SK-N-SH treated with all-trans-retinoic acid at 6 μM for 48 hours (cell line): ENCODE results near the gene HSPB7.

Experiments
- ATAC-seq: fragments of 200-7000 bp; cut with Tn5 transposase; 3 replicates; pipeline ENCODE4 v1.9.1; 2020; ENCODE audit warnings: mild to moderate bottlenecking, moderate library complexity
- ARNTL ChIP-seq: fragments of 450-650 bp; formaldehyde crosslinking; IDR thresholded peaks from 2 replicates; pipeline ENCODE4 v1.5.0; 2020; ENCODE audit warnings: low read depth, mild to moderate bottlenecking, moderate library complexity, borderline replicate concordance
- BACH2 ChIP-seq: fragments of 250-450 bp; sonication (Bioruptor Pico); IDR thresholded peaks from 2 replicates; pipeline ENCODE4 v1.9.0; 2021; ENCODE audit warnings: mild to moderate bottlenecking, borderline replicate concordance
- CREB5 ChIP-seq: fragments of 250-450 bp; sonication (Bioruptor Pico); IDR thresholded peaks from 2 replicates; pipeline ENCODE4 v1.5.1; 2020; ENCODE audit warnings: low read depth, mild to moderate bottlenecking, moderate library complexity
- CSDC2 ChIP-seq: fragments of 250-450 bp; sonication (Bioruptor Pico); IDR thresholded peaks from 2 replicates; pipeline ENCODE4 v1.5.0; 2020; ENCODE audit warnings: mild to moderate bottlenecking, moderate library complexity
- ESRRG ChIP-seq: fragments of 250-450 bp; sonication (Bioruptor Pico); IDR thresholded peaks from 2 replicates; pipeline ENCODE4 v1.6.1; 2021; ENCODE audit warnings: mild to moderate bottlenecking
- GLIS3 ChIP-seq: fragments of 250-450 bp; sonication (Bioruptor Pico); IDR thresholded peaks from 2 replicates; pipeline ENCODE4 v1.5.0; 2020; ENCODE audit warnings: mild to moderate bottlenecking, moderate library complexity
- ISL1 ChIP-seq: fragments of 250-450 bp; sonication (Bioruptor Pico); IDR thresholded peaks from 2 replicates; pipeline ENCODE4 v2.1.2; 2022; ENCODE audit warnings: mild to moderate bottlenecking, moderate library complexity
- OSR1 ChIP-seq: fragments of 250-450 bp; sonication (Bioruptor Pico); IDR thresholded peaks from 2 replicates; pipeline ENCODE4 v1.8.0; 2022; ENCODE audit warnings: moderate library complexity, mild to moderate bottlenecking, inconsistent platforms
- PATZ1 ChIP-seq: fragments of 250-450 bp; sonication (Bioruptor Pico); IDR thresholded peaks from 2 replicates; pipeline ENCODE4 v1.8.0; 2020; ENCODE audit warnings: mild to moderate bottlenecking, moderate library complexity, borderline replicate concordance
- POU6F1 ChIP-seq: fragments of 250-450 bp; sonication (Bioruptor Pico); IDR thresholded peaks from 2 replicates; pipeline ENCODE4 v1.8.0; 2021; ENCODE audit warnings: low read depth, mild to moderate bottlenecking, moderate library complexity, borderline replicate concordance
- PPARA ChIP-seq: fragments of 250-450 bp; sonication (Bioruptor Pico); IDR thresholded peaks from 2 replicates; pipeline ENCODE4 v1.5.0; 2020; ENCODE audit warnings: mild to moderate bottlenecking, borderline replicate concordance
- RARB ChIP-seq: fragments of 250-450 bp; sonication (Bioruptor Pico); IDR thresholded peaks from 2 replicates; pipeline ENCODE4 v1.8.0; 2021; ENCODE audit warnings: mild to moderate bottlenecking, moderate library complexity
- SNAI2 ChIP-seq: fragments of 250-450 bp; sonication (Bioruptor Pico); IDR thresholded peaks from 2 replicates; pipeline ENCODE4 v1.5.0; 2020; ENCODE audit warnings: mild to moderate bottlenecking, moderate library complexity
- TCF4 ChIP-seq: fragments of 250-450 bp; sonication (Bioruptor Pico); IDR thresholded peaks from 2 replicates; pipeline ENCODE4 v1.8.0; 2021; ENCODE audit warnings: mild to moderate bottlenecking, moderate library complexity, borderline replicate concordance
- TOX ChIP-seq: fragments of 250-450 bp; sonication (Bioruptor Pico); IDR thresholded peaks from 2 replicates; pipeline ENCODE4 v1.8.0; 2021; ENCODE audit warnings: mild to moderate bottlenecking, moderate library complexity, borderline replicate concordance
- ZC3H10 ChIP-seq: fragments of 250-450 bp; sonication (Bioruptor Pico); IDR thresholded peaks from 2 replicates; pipeline ENCODE4 v1.5.1; 2021; ENCODE audit warnings: mild to moderate bottlenecking, moderate library complexity
- ZFP3 ChIP-seq: fragments of 250-450 bp; sonication (Bioruptor Pico); IDR thresholded peaks from 2 replicates; pipeline ENCODE4 v1.5.0; 2020; ENCODE audit warnings: mild to moderate bottlenecking, moderate library complexity
- ZFP30 ChIP-seq: fragments of 450-650 bp; formaldehyde crosslinking; IDR thresholded peaks from 2 replicates; pipeline ENCODE4 v1.5.0; 2022; ENCODE audit warnings: mild to moderate bottlenecking, moderate library complexity
- ZNF565 ChIP-seq: fragments of 450-650 bp; formaldehyde crosslinking; conservative IDR thresholded peaks from 2 replicates; pipeline ENCODE4 v1.5.0; 2020; ENCODE audit warnings: low read depth, mild to moderate bottlenecking, moderate library complexity
- ZNF70 ChIP-seq: fragments of 450-650 bp; formaldehyde crosslinking; IDR thresholded peaks from 2 replicates; pipeline ENCODE4 v1.5.0; 2020; ENCODE audit warnings: mild to moderate bottlenecking, moderate library complexity
- ZNF8 ChIP-seq: fragments of 450-650 bp; formaldehyde crosslinking; IDR thresholded peaks from 2 replicates; pipeline ENCODE4 v1.5.0; 2020; ENCODE audit warnings: mild to moderate bottlenecking, moderate library complexity
- TF ChIP-seq, protein P1 (sequence below): fragments of 250-450 bp; sonication (Bioruptor Pico); IDR thresholded peaks from 2 replicates; pipeline ENCODE4 v1.5.0; 2020; ENCODE audit warnings: mild to moderate bottlenecking, moderate library complexity
- TF ChIP-seq, protein P2 (sequence below): fragments of 250-450 bp; sonication (Bioruptor Pico); IDR thresholded peaks from 2 replicates; pipeline ENCODE4 v1.5.1; 2021; ENCODE audit warnings: mild to moderate bottlenecking, moderate library complexity

The HSPB7 gene

GRCh38 chr1:16006552-16007485, 11.0 kb downstream of the HSPB7 start:
- no peak for ATAC-seq
- no peak for TF ChIP-seq TCF4 (CRISPR knock-in tag)
- no peak for TF ChIP-seq TOX (CRISPR knock-in tag)
- TF ChIP-seq SNAI2, result no peak

- no peak for TF ChIP-seq ZFP3 (CRISPR knock-in tag)
- TF ChIP-seq ZFP30 (CRISPR knock-in tag), result no peak
- TF ChIP-seq, protein P1, sequence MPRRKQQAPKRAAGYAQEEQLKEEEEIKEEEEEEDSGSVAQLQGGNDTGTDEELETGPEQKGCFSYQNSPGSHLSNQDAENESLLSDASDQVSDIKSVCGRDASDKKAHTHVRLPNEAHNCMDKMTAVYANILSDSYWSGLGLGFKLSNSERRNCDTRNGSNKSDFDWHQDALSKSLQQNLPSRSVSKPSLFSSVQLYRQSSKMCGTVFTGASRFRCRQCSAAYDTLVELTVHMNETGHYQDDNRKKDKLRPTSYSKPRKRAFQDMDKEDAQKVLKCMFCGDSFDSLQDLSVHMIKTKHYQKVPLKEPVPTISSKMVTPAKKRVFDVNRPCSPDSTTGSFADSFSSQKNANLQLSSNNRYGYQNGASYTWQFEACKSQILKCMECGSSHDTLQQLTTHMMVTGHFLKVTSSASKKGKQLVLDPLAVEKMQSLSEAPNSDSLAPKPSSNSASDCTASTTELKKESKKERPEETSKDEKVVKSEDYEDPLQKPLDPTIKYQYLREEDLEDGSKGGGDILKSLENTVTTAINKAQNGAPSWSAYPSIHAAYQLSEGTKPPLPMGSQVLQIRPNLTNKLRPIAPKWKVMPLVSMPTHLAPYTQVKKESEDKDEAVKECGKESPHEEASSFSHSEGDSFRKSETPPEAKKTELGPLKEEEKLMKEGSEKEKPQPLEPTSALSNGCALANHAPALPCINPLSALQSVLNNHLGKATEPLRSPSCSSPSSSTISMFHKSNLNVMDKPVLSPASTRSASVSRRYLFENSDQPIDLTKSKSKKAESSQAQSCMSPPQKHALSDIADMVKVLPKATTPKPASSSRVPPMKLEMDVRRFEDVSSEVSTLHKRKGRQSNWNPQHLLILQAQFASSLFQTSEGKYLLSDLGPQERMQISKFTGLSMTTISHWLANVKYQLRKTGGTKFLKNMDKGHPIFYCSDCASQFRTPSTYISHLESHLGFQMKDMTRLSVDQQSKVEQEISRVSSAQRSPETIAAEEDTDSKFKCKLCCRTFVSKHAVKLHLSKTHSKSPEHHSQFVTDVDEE, result no peak
- TF ChIP-seq SNAI2, result no peak
- TF ChIP-seq GLIS3 (CRISPR knock-in tag), result no peak
- no peak for TF ChIP-seq TOX (CRISPR knock-in tag)
- TF ChIP-seq TCF4 (CRISPR knock-in tag), result no peak
- TF ChIP-seq POU6F1 (CRISPR knock-in tag), result no peak
- TF ChIP-seq, protein P2, sequence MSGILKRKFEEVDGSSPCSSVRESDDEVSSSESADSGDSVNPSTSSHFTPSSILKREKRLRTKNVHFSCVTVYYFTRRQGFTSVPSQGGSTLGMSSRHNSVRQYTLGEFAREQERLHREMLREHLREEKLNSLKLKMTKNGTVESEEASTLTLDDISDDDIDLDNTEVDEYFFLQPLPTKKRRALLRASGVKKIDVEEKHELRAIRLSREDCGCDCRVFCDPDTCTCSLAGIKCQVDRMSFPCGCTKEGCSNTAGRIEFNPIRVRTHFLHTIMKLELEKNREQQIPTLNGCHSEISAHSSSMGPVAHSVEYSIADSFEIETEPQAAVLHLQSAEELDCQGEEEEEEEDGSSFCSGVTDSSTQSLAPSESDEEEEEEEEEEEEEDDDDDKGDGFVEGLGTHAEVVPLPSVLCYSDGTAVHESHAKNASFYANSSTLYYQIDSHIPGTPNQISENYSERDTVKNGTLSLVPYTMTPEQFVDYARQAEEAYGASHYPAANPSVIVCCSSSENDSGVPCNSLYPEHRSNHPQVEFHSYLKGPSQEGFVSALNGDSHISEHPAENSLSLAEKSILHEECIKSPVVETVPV, result no peak
- TF ChIP-seq CSDC2 (CRISPR knock-in tag), result no peak
- TF ChIP-seq BACH2 (CRISPR knock-in tag), result no peak
- no peak for TF ChIP-seq RARB
- no peak for TF ChIP-seq ZNF8 (CRISPR knock-in tag)
- no peak for TF ChIP-seq CREB5 (CRISPR knock-in tag)
- TF ChIP-seq ARNTL (CRISPR knock-in tag), result no peak
- TF ChIP-seq ISL1 (CRISPR knock-in tag), result no peak
- TF ChIP-seq PPARA (CRISPR knock-in tag), result no peak
- no peak for TF ChIP-seq ZNF565 (CRISPR knock-in tag)
- no peak for TF ChIP-seq PATZ1
- no peak for TF ChIP-seq ZNF70 (CRISPR knock-in tag)
- no peak for ATAC-seq
These were observed 11.8 kb downstream of the HSPB7 start for GRCh38 chr1:16006010-16006409.

- no peak for ATAC-seq
- TF ChIP-seq ZC3H10 (CRISPR knock-in tag) (no peak), POU6F1 (CRISPR knock-in tag) (no peak), PATZ1 (no peak), PPARA (CRISPR knock-in tag) (no peak), ZFP30 (CRISPR knock-in tag) (no peak), SNAI2 (no peak), ZNF565 (CRISPR knock-in tag) (no peak), ESRRG (CRISPR knock-in tag) (no peak), TOX (CRISPR knock-in tag) (no peak), OSR1 (CRISPR knock-in tag) (no peak), RARB (no peak)
These were observed 12.2 kb downstream of the HSPB7 start for GRCh38 chr1:16005597-16005996.
